Stimulated activated CD4-positive, alpha-beta T cell treated with anti-CD3 and anti-CD28 coated beads, Interleukin-15, amount 100 ng/mL, for 48 hours (primary cell): ENCODE data around the gene GRB7.
"Not testable (repeated sequence)": the region's sequence is repeated elsewhere in the genome, so short reads cannot be mapped to it uniquely, and the experiment has no call there.

Experiments
- DNase-seq, 2 donors: peaks; one replicate each; pipeline ENCODE4 v3.0.0-alpha.2; 2020; ENCODE audit warnings: low read depth in 2 of 2

Gene GRB7

GRCh38 chr17:39732586-39732985 is 5.2 kb upstream of the GRB7 start:
- DNase-seq = no peak

- DNase-seq = no peak
These were observed 1.9 kb upstream of the GRB7 start for GRCh38 chr17:39735882-39736281.

- DNase-seq = no peak
These were observed 1.2 kb upstream of the GRB7 start for GRCh38 chr17:39736319-39737165.

- DNase-seq = no peak
These were observed 455 bp upstream of the GRB7 start for GRCh38 chr17:39737206-39737759.

- DNase-seq = no peak
These were observed 797 bp downstream of the GRB7 start for GRCh38 chr17:39738568-39738901.

GRCh38 chr17:39738983-39739884 is 1.5 kb downstream of the GRB7 start:
- DNase-seq = no peak

GRCh38 chr17:39739885-39740356 is 2.2 kb downstream of the GRB7 start:
- DNase-seq = no peak

- DNase-seq = no peak
These were observed 2.8 kb downstream of the GRB7 start for GRCh38 chr17:39740357-39741111.

- no peak for DNase-seq
These were observed 4.6 kb downstream of the GRB7 start for GRCh38 chr17:39742126-39742855.

GRCh38 chr17:39742856-39743436 is 5.2 kb downstream of the GRB7 start:
- DNase-seq = no peak

- no peak for DNase-seq
These were observed 6.5 kb downstream of the GRB7 start for GRCh38 chr17:39744075-39744835.

- no peak for DNase-seq
These were observed 7.1 kb downstream of the GRB7 start for GRCh38 chr17:39744836-39745215.

- no peak for DNase-seq
These were observed 7.8 kb downstream of the GRB7 start for GRCh38 chr17:39745335-39746144.

- DNase-seq = no peak
These were observed 8.4 kb downstream of the GRB7 start for GRCh38 chr17:39746145-39746461.

GRCh38 chr17:39747745-39748144 is 10.0 kb downstream of the GRB7 start:
- DNase-seq = no peak

GRCh38 chr17:39748444-39749034 is 10.8 kb downstream of the GRB7 start:
- DNase-seq = not testable (repeated sequence)

- no peak for DNase-seq
These were observed 12.6 kb downstream of the GRB7 start for GRCh38 chr17:39750131-39751015.

GRCh38 chr17:39751016-39751543 is 13.3 kb downstream of the GRB7 start:
- no peak for DNase-seq
